ENCODE measurements around the gene ACTN3.

DNA sequence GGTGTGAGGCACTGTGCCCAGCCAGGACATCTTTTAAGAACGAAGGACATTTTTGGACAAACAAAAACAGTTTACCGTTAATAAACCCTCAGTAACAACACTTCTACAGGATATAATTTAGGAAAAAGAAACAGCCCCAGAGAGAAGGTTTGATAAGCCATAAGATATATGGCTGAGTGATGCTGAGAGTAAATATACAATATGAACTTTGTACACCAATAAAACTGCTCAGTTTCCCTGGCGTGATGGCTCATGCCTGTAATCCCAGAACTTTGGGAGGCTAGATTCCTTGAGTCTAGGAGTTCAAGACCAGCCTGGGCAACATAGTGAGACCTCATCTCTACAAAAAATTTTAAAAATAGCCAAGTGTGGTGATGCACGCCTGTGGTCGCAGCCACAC lies 48.2 kb upstream of the ACTN3 start:
- TF ChIP-seq POLR2A (IDR thresholded peaks at IDR 0.05): no peak
- TF ChIP-seq CTCF (IDR thresholded peaks at IDR 0.05): no peak
